ENCODE measurements around the gene STK25. TPM values are rescaled to one million over a fixed set of nuclear protein-coding genes. Genes with fewer than 3 reads are reported as not detected.

Gene STK25
- total and polyA plus RNA-seq, 9 donors, result 71.1 to 150 (median 108) TPM

GRCh38 chr2:241461693-241462677 lies 46.4 kb downstream of the STK25 start:
- Histone ChIP-seq H3K9me3 (no peaks in the 10 kb centered on the region), H3K4me1 (ENCODE audit: insufficient read depth) (no peaks in the 10 kb centered on the region), H3K27ac (no peak overlapping the region), H3K4me3 (no peak overlapping the region), H3K27me3 (no peaks in the 10 kb centered on the region), H3K36me3 (no peaks in the 10 kb centered on the region)
- intact Hi-C loops (cut with DNase I), result no loop called here
- no peak for DNase-seq
- TF ChIP-seq EP300 (IDR thresholded peaks at IDR 0.05) (no peak), POLR2A (IDR thresholded peaks at IDR 0.05) (no peak), CTCF (IDR thresholded peaks at IDR 0.05) (no peak)
- 85 to 86% (median 85%) methylated on average over 19 of the region's 19 CpGs for whole genome bisulfite sequencing, 3 donors

- 81 to 86% (median 83%) methylated on average over 3 of the region's 3 CpGs for WGBS, 3 donors
- no peak overlapping the region for H3K4me3 ChIP-seq
- H3K9me3 ChIP-seq, result no peaks in the 10 kb centered on the region
- no peaks in the 10 kb centered on the region for H3K27me3 ChIP-seq
- intact Hi-C loops (cut with DNase I), result no loop called here
- DNase-seq, result no peak
- H3K36me3 ChIP-seq, result no peaks in the 10 kb centered on the region
- no peak for TF ChIP-seq POLR2A (IDR thresholded peaks at IDR 0.05)
- TF ChIP-seq EP300 (IDR thresholded peaks at IDR 0.05), result no peak
- TF ChIP-seq CTCF (IDR thresholded peaks at IDR 0.05), result no peak
- no peak overlapping the region for H3K27ac ChIP-seq
- H3K4me1 ChIP-seq (ENCODE audit: insufficient read depth), result no peaks in the 10 kb centered on the region
Measured at GRCh38 chr2:241460631-241461030, 47.8 kb downstream of the STK25 start.

- WGBS, 3 donors, result 91 to 92% (median 91%) methylated on average over 7 to 13 of the region's 13 CpGs
- TF ChIP-seq POLR2A (IDR thresholded peaks at IDR 0.05) (no peak), EP300 (IDR thresholded peaks at IDR 0.05) (no peak), CTCF (IDR thresholded peaks at IDR 0.05) (no peak)
- H3K9me3 ChIP-seq, result no peaks in the 10 kb centered on the region
- no peak overlapping the region for H3K4me3 ChIP-seq
- H3K36me3 ChIP-seq, result no peaks in the 10 kb centered on the region
- no peak overlapping the region for H3K27ac ChIP-seq
- no peaks in the 10 kb centered on the region for H3K4me1 ChIP-seq (ENCODE audit: insufficient read depth)
- intact Hi-C loops (cut with DNase I), result no loop called here
- DNase-seq, result no peak
- no peaks in the 10 kb centered on the region for H3K27me3 ChIP-seq
Measured at GRCh38 chr2:241459520-241459919, 48.9 kb downstream of the STK25 start.

GRCh38 chr2:241458687-241459086 lies 49.7 kb downstream of the STK25 start:
- DNase-seq, result no peak
- H3K27me3 ChIP-seq, result no peaks in the 10 kb centered on the region
- WGBS, 3 donors, result 94 to 95% (median 94%) methylated on average over 5 of the region's 5 CpGs
- TF ChIP-seq POLR2A (IDR thresholded peaks at IDR 0.05), result no peak
- TF ChIP-seq EP300 (IDR thresholded peaks at IDR 0.05), result no peak
- TF ChIP-seq CTCF (IDR thresholded peaks at IDR 0.05), result no peak
- intact Hi-C loops (cut with DNase I), result no loop called here
- H3K27ac ChIP-seq, result no peak overlapping the region
- no peaks in the 10 kb centered on the region for H3K36me3 ChIP-seq
- no peak overlapping the region for H3K4me3 ChIP-seq
- H3K4me1 ChIP-seq (ENCODE audit: insufficient read depth), result no peaks in the 10 kb centered on the region
- no peaks in the 10 kb centered on the region for H3K9me3 ChIP-seq

All from ovary (tissue), 9 donors.